HG02885 (cell line): ENCODE measurements around the gene RSKR.
"Not testable (repeated sequence)": the region's sequence is repeated elsewhere in the genome, so short reads cannot be mapped to it uniquely, and the experiment has no call there.

Source experiments
- ATAC-seq: cut with Tn5 transposase; IDR thresholded peaks from one replicate; pipeline ENCODE4 v1.9.1; 2021; ENCODE audit warnings: mild to moderate bottlenecking; ENCODE audit not compliant: unreplicated experiment, poor library complexity

Gene RSKR

GRCh38 chr17:28579526-28579925 lies 34.5 kb downstream of the RSKR start:
- ATAC-seq: no peak

- no peak for ATAC-seq
These were observed 35.5 kb downstream of the RSKR start for GRCh38 chr17:28578246-28579195.

GRCh38 chr17:28577466-28577824 lies 36.5 kb downstream of the RSKR start:
- ATAC-seq: no peak

DNA sequence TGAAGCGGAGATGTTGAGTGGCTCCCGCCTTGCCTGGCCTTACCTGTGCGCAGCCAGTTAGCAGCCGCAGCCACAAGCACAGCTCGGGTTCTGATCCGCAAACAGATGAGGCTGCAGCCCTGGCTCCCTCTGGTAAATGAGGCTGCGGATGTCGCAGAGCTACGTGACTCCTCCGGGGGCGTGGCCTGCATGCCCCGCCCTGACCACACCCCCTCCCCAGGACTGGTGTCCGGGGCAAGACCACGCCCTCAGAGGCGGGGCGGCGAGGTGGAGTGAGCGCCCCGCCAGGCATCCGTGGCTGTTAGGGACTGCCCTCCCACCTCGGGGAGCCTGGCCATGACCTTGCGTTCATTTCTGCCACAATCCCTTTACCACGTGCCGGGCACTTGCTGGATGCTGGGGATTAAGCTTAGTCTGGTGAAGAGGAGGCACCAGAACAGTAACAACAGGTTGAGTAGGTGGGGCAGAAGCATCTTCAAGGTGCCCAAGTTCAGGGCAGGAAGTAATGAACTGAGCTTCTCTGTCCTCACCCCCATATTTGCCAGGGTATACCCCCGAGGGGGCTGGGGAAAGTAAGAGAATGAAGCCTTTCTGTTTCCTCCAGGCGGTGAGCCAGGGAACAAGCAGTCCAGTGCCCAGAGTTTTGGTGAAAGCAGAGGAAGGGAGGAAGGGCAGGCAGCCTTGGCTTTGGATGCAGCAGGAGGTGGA lies 37.1 kb downstream of the RSKR start, which contains the start of gene ALDOC:
Gene ALDOC (minus strand): TSS at position 138 of the 708 bp plus-strand sequence. CDS start 1,363 bp downstream, outside the sequence.
- ATAC-seq: peak; percentile 87

DNA sequence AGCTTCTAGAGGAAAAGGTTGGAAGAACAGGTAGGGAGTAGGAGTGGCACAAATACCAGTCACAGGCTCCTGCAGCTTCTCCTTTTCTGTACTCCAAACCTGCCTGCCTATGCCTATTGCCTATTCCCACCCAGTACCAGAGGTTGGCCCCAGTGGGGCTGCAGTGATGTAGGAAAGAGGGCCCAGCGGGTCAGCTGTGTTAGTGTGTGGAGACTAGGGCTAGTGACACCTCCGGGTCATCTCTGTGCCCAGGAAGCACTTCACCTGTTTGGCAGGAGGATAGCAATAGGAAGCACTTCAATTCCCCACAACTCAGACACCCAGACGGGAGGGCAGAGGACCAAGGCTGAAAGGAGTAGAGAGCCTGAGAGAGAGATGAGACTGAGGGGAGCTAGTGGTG lies 38.0 kb downstream of the RSKR start:
- ATAC-seq: not testable (repeated sequence)

GRCh38 chr17:28575126-28575795 lies 38.7 kb downstream of the RSKR start:
- no peak for ATAC-seq

- no peak for ATAC-seq
These were observed 39.5 kb downstream of the RSKR start for GRCh38 chr17:28574526-28574925.

DNA sequence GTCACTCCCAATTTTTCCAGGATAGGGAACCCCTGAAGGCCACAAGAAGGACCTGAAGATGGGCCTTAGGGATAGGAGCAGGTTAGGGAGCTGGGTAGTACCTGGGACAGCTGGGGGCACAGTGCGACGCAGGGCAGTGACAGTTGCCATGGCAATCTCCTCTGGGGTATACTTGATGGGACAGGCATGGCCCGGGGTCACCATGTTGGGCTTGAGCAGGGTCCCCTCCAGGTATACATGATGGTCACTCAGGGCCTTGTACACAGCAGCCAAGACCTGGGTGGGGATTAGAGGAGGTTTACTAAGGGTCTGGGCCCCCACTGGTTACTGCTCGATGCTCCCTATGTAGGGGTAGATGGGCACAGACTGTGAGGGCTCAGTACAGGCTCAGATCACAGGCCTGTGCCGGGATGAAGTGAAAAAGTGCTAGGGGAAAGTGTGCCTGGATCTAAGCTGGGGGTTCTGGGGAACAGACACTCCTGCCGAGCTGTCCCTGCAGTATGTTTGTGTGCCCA lies 40.0 kb downstream of the RSKR start:
- ATAC-seq: no peak

DNA sequence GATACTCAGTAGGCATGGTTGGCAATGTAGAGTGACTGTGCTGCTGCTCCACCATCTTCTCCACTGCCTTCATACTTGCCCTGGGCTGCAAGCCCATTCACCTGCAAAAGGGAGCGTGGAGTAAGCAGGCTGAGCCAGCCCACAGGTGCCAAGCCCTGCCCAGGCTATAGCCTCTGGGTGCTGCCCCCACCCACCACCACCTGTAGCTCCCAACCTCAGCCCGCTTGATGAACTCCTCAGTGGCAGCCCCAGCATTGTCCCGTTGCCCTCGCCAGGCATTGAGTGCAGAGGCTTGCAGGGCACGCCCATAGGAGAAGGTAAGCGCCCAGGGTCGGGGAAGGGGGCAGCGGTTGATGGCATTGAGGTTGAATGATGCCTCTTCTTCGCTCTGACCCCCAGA lies 40.5 kb downstream of the RSKR start:
- ATAC-seq: no peak

DNA sequence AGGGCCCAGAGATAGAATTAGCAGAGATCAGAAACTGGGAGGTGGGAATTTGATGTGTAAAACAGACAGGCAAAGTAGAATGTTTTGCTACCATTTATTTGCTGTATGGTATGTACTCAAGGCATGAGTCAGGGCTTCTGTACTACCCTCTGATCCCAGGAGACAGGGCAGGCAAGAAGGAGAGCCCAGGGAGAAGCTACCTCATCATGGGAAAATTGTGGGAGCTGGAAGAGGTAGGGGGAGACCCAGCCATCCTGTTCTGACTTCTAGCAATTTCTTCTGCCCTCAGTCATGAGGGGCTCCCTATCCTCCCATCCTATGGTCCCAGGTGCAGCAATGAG lies 41.0 kb downstream of the RSKR start:
- ATAC-seq: no peak

DNA sequence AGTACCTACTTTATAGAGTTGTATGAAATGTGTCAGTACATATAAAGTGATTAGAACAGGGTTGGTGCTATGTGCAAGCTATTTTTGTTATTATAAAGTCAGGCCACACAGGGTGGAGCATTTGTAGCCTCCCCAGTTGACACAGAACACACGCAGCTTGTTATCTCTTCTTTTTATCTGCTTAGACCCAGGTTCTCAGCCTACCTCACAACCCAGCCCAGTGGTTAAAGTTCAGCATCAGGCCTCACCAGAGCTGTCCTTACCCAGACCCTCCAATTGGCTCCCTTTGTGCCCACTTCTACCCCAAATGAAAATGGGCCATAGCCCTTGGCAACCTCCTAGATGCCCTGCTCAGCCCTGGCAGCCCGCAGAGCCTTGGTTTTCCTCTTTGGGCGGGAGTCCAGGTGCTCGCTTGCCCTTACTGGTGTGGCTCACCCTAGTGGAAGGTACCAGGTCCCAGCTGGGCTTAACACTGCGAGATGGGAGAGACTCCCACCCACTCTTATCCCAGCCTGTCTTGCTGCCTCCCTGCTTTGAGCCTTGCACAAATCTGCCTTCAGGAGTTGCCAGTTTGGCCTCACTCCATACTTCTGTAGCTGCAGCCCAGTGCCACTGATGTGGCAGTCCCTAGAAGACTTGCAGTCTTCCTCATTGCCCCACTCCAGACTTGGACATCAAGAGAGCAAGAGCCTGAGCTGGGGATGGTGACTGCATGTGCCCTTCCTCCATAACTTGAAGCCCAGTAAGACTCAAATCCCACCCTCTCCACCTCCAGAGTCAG lies 41.5 kb downstream of the RSKR start:
- ATAC-seq: no peak

DNA sequence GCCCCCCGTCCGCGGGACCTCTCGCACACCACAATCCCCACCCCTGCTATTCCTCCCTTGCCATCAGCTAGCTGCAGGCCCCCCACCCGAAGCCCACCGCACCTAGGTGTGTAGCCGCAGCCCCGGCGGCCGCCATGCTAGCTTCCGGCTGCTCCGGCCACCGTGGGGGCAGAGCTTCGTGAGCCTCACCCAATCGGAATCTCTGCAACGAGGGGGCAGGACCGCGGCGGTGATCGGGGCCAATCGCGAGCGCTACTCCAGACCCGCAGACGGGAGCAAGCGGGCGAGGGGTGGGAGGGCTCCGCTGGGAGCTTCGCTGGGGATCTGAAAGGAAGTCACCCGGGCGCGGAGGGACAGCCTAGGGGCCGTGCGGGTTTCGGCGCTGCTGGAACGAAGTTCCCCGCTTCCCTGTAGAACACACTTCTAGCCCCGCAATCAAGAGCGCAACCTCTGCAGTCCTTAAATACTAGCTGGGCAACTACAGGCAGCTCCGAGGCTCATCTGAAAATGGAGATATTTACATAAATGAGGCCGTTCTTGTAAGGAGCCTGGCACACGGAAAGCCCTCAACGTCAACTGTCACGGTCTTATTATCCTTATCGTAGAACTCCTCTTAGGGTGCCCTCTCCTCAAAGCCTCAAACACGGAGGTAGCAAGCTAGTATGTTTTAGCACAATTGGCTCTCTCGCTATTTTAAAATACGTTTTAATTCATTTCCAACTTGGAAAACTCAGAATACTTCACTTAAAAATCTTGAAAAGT lies 42.4 kb downstream of the RSKR start, which contains the start of gene PIGS:
Gene PIGS (minus strand): TSS at position 164 of the 762 bp plus-strand sequence. CDS start 28 bp downstream, at position 136.
- ATAC-seq: peak; percentile 90

- peak; percentile 30 for ATAC-seq
These were observed 43.1 kb downstream of the RSKR start for GRCh38 chr17:28570716-28571360.

- ATAC-seq: no peak
These were observed 44.5 kb downstream of the RSKR start for GRCh38 chr17:28569446-28569845.

DNA sequence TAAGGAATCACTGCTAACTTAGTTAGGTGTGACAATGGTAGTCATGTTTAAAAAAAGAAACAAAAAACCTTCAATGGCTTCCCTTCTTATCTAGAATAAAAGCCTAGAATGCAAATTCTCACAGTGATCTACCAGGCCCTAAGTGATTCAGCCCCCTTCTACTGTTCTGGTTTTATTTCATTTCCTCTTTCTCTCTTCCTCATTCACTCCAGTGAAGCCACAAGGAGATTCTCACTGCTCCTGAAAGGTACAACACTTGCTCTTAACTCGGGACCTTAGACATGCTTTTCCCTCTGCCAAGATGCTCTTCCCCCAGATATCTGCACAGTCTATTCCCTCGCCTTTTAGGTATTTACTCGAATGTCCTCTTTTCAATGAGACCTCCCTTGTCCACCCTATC lies 46.4 kb downstream of the RSKR start:
- ATAC-seq: peak; percentile 32

GRCh38 chr17:28563475-28563874 lies 50.5 kb downstream of the RSKR start:
- no peak for ATAC-seq
